Measurements from ENCODE around the gene CACNA1A. TPM values are rescaled to one million over a fixed set of nuclear protein-coding genes. Genes with fewer than 3 reads are reported as not detected.
"Not testable (repeated sequence)": the region's sequence is repeated elsewhere in the genome, so short reads cannot be mapped to it uniquely, and the experiment has no call there.

The CACNA1A gene
- total RNA-seq, 1 donor from 2014 or later: 0.52 TPM

DNA sequence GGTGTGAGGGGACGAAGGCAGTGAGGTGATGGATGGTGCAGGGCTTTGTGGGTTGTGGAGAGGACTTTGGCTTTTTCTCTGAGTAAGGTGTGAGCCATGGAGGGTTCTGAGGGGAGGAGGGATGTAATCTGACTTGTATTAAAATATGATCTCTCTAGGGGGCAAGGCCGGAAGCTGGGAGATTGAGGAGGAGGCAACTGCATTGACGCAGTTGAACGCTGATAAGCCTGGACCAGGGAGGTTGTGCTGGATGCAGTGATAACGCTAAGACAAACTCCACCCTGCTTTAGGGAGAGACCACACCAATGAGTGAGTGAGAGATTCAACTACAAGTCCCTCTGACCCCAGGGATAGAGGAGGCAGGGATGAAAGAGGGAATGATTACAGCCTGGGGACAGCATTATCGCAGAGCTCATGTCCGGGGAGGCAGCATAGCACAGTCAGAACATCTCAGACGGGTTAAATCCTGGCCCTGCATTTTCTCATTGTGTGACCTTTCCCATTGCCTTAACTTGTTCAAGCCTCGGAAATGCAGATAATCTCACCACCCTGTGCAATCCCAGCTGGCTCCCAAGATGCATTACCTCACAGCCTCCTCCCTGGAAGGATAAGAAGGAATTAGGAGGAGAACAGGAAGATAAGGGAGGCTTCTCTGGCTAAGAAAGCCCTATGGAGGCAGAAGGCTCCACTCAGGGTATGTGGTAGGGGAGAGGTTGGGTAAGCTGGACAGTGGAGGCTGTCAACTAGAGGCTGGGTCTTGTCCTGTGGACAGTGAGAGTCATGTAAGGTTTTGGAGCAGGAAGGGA, 124.2 kb downstream of the CACNA1A start:
- peaks cover 0 to 2% (median 0%) of the 10 kb centered on the region in 3 donors for H3K9me3 ChIP-seq (ENCODE audit: control insufficient read depth in 3 of 3, low read length in 3 of 3)
- H3K4me3 ChIP-seq (ENCODE audit: low read length in 3 of 3): no peak overlapping the region
- H3K36me3 ChIP-seq (ENCODE audit: control insufficient read depth in 3 of 3, insufficient read depth in 3 of 3, low read length in 3 of 3): no peaks in the 10 kb centered on the region
- H3K27ac ChIP-seq (ENCODE audit: low read depth, low read length): no peak overlapping the region
- no peaks in the 10 kb centered on the region for H3K4me1 ChIP-seq (ENCODE audit: control insufficient read depth in 3 of 3, insufficient read depth in 3 of 3, low read length in 3 of 3)
- H3K9ac ChIP-seq (ENCODE audit: low read depth in 1 of 3, low read length in 3 of 3): no peak overlapping the region
- H3K27me3 ChIP-seq (ENCODE audit: control insufficient read depth in 3 of 3, insufficient read depth in 3 of 3, low read length in 3 of 3): no peaks in the 10 kb centered on the region

DNA sequence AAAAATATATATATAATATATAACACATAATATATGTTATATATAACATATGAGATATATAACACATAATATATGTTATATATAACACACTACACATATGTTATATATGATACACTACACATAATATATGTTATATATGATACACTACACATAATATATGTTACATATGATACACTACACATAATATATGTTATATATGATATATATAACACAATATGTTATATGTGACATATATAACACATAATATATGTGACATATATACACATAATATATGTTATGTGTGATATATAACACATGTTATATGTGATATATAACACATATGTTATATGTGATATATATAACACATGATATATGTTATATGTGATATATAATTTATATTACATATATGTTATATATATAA, 129.7 kb downstream of the CACNA1A start:
- H3K9me3 ChIP-seq (ENCODE audit: control insufficient read depth in 3 of 3, low read length in 3 of 3): peaks cover 0 to 3% (median 2%) of the 10 kb centered on the region in 3 donors
- no peaks in the 10 kb centered on the region for H3K4me1 ChIP-seq (ENCODE audit: control insufficient read depth in 3 of 3, insufficient read depth in 3 of 3, low read length in 3 of 3)
- H3K27me3 ChIP-seq (ENCODE audit: control insufficient read depth in 3 of 3, insufficient read depth in 3 of 3, low read length in 3 of 3): no peaks in the 10 kb centered on the region
- no peak overlapping the region for H3K4me3 ChIP-seq (ENCODE audit: low read length in 3 of 3)
- H3K36me3 ChIP-seq (ENCODE audit: control insufficient read depth in 3 of 3, insufficient read depth in 3 of 3, low read length in 3 of 3): no peaks in the 10 kb centered on the region
- no peak overlapping the region for H3K9ac ChIP-seq (ENCODE audit: low read depth in 1 of 3, low read length in 3 of 3)
- no peak overlapping the region for H3K27ac ChIP-seq (ENCODE audit: low read depth, low read length)

DNA sequence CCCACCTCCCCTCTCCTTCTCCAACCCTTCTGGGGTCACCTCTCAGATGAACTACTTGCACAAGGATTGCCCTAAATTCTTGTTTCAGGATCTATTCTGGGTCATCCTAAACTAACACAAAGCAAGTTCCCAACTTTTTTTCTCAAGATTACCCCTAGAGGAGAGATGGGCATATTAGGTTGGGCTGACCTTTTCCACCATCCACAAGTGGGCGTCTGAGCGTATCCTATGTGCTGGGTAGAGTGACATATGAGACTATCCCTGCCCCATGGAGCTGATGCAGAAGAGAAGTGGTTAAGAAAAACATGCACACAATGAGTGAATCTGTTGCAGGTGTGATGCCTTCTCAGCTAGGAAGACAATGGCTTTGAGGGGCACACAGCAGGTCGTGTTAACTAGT, 132.7 kb downstream of the CACNA1A start:
- Histone ChIP-seq H3K4me3 (ENCODE audit: low read length in 3 of 3) (no peak overlapping the region), H3K4me1 (ENCODE audit: control insufficient read depth in 3 of 3, insufficient read depth in 3 of 3, low read length in 3 of 3) (no peaks in the 10 kb centered on the region), H3K9ac (ENCODE audit: low read depth in 1 of 3, low read length in 3 of 3) (no peak overlapping the region), H3K36me3 (ENCODE audit: control insufficient read depth in 3 of 3, insufficient read depth in 3 of 3, low read length in 3 of 3) (no peaks in the 10 kb centered on the region), H3K27ac (ENCODE audit: low read depth, low read length) (no peak overlapping the region), H3K9me3 (ENCODE audit: control insufficient read depth in 3 of 3, low read length in 3 of 3) (peaks cover 0 to 3% (median 2%) of the 10 kb centered on the region in 3 donors), H3K27me3 (ENCODE audit: control insufficient read depth in 3 of 3, insufficient read depth in 3 of 3, low read length in 3 of 3) (no peaks in the 10 kb centered on the region)

DNA sequence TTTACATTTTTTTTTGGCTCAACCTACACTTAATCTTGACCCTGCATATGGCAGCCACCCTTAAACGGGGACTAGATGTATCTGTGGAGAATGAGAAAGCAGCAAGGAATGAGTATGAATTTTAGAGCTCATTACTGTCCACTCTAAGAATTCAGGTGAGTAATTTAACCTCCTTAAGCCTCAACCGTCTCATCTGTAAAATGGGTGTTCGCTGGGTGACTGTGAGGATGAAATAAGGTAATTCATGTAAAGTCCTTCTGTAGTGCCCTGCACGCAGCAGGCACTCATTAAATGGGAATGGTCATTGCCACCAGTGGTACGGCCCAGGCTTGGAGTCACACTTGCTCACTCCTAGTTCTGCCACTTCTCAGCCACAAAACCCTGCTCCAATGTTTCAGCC, 135.3 kb downstream of the CACNA1A start:
- Histone ChIP-seq H3K27me3 (ENCODE audit: control insufficient read depth in 3 of 3, insufficient read depth in 3 of 3, low read length in 3 of 3) (no peaks in the 10 kb centered on the region), H3K9ac (ENCODE audit: low read depth in 1 of 3, low read length in 3 of 3) (no peak overlapping the region), H3K4me3 (ENCODE audit: low read length in 3 of 3) (no peak overlapping the region), H3K9me3 (ENCODE audit: control insufficient read depth in 3 of 3, low read length in 3 of 3) (peaks cover 0 to 3% (median 0%) of the 10 kb centered on the region in 3 donors), H3K4me1 (ENCODE audit: control insufficient read depth in 3 of 3, insufficient read depth in 3 of 3, low read length in 3 of 3) (no peaks in the 10 kb centered on the region), H3K36me3 (ENCODE audit: control insufficient read depth in 3 of 3, insufficient read depth in 3 of 3, low read length in 3 of 3) (no peaks in the 10 kb centered on the region), H3K27ac (ENCODE audit: low read depth, low read length) (no peak overlapping the region)

DNA sequence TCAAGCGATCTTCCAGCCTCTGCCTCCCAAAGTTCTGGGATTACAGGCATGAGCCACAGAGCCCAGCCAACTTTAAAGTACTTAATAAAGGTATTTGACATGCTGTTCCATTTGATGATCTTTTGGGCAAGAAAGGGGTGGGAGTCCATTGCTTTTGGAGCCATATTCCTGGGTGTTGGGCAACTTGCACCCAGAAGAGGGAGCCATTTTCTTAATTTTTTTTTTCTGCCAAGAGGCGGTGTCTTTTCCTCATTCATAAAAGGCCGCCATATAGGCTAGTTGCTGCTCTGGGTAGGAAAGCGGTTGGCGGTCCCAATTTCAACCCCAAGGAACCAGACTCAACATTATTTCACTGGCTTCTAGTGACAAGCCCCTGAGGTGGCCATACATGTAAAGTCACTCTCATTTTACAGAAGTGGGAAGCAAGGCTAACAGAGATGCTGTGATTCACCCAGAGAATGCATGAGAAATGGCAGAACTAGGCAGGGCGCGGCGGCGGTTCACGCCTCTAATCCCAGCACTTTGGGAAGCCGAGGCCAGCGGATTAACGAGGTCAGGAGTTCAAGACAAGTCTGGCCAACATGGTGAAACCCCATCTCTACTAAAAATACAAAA, 139.6 kb downstream of the CACNA1A start:
- Histone ChIP-seq H3K4me1 (ENCODE audit: control insufficient read depth in 3 of 3, insufficient read depth in 3 of 3, low read length in 3 of 3) (no peaks in the 10 kb centered on the region), H3K9me3 (ENCODE audit: control insufficient read depth in 3 of 3, low read length in 3 of 3) (no peaks in the 10 kb centered on the region), H3K9ac (ENCODE audit: low read depth in 1 of 3, low read length in 3 of 3) (no peak overlapping the region), H3K27me3 (ENCODE audit: control insufficient read depth in 3 of 3, insufficient read depth in 3 of 3, low read length in 3 of 3) (no peaks in the 10 kb centered on the region), H3K27ac (ENCODE audit: low read depth, low read length) (no peak overlapping the region), H3K36me3 (ENCODE audit: control insufficient read depth in 3 of 3, insufficient read depth in 3 of 3, low read length in 3 of 3) (no peaks in the 10 kb centered on the region), H3K4me3 (ENCODE audit: low read length in 3 of 3) (no peak overlapping the region)

DNA sequence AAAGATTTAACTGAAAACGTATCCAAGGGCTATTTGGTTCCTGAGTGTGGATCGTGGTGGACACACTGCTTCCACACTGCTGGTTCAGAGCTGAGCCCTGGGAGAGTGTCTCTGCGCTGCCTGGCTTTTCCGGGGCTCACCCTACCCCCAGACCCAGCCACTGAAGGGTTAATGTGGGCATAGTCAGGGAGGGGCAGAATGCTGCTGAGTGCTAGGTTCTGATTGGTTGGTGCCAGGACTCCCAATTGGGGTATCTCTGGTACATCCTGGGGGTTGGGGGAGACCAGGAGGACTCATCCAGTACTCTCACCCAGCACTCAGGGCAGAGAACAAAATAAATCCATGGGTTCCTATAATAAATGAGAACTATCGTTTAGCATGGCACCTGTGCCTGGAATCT, 142.3 kb downstream of the CACNA1A start:
- H3K27ac ChIP-seq (ENCODE audit: low read depth, low read length): no peak overlapping the region

DNA sequence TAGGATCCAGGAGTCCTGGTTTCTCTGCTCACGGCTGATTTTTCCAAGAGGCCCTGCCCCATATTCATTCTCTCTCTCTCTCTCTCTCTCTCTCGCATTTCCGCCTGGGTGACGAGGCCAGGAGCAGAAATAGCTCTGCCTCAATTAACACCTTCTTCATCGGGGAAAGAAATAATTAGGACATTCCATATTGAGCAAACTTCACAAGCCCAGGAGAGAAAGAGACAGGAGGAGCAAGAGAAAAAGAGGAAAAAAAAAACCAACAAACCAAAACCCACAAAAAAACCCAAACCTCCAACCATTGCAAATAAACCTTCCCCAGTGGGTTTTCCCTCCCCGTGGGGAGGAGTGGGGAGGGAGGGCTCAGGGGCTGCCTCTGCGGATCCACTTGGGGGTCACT, 143.0 kb downstream of the CACNA1A start:
- Histone ChIP-seq H3K4me3 (ENCODE audit: low read length in 3 of 3) (no peak overlapping the region), H3K9me3 (ENCODE audit: control insufficient read depth in 3 of 3, low read length in 3 of 3) (peaks cover 3 to 8% (median 3%) of the 10 kb centered on the region in 3 donors), H3K4me1 (ENCODE audit: control insufficient read depth in 3 of 3, insufficient read depth in 3 of 3, low read length in 3 of 3) (no peaks in the 10 kb centered on the region), H3K27me3 (ENCODE audit: control insufficient read depth in 3 of 3, insufficient read depth in 3 of 3, low read length in 3 of 3) (peaks cover 0 to 3% (median 0%) of the 10 kb centered on the region in 3 donors), H3K36me3 (ENCODE audit: control insufficient read depth in 3 of 3, insufficient read depth in 3 of 3, low read length in 3 of 3) (no peaks in the 10 kb centered on the region), H3K27ac (ENCODE audit: low read depth, low read length) (no peak overlapping the region), H3K9ac (ENCODE audit: low read depth in 1 of 3, low read length in 3 of 3) (no peak overlapping the region)

More for the DNA sequence above, 142.3 kb downstream of the CACNA1A start:
- H3K27me3 ChIP-seq (ENCODE audit: control insufficient read depth in 3 of 3, insufficient read depth in 3 of 3, low read length in 3 of 3): peaks cover 0 to 3% (median 0%) of the 10 kb centered on the region in 3 donors
- H3K9ac ChIP-seq (ENCODE audit: low read depth in 1 of 3, low read length in 3 of 3): no peak overlapping the region
- H3K4me3 ChIP-seq (ENCODE audit: low read length in 3 of 3): no peak overlapping the region
- no peaks in the 10 kb centered on the region for H3K36me3 ChIP-seq (ENCODE audit: control insufficient read depth in 3 of 3, insufficient read depth in 3 of 3, low read length in 3 of 3)
- no peaks in the 10 kb centered on the region for H3K4me1 ChIP-seq (ENCODE audit: control insufficient read depth in 3 of 3, insufficient read depth in 3 of 3, low read length in 3 of 3)
- peaks cover 3 to 5% (median 3%) of the 10 kb centered on the region in 3 donors for H3K9me3 ChIP-seq (ENCODE audit: control insufficient read depth in 3 of 3, low read length in 3 of 3)

DNA sequence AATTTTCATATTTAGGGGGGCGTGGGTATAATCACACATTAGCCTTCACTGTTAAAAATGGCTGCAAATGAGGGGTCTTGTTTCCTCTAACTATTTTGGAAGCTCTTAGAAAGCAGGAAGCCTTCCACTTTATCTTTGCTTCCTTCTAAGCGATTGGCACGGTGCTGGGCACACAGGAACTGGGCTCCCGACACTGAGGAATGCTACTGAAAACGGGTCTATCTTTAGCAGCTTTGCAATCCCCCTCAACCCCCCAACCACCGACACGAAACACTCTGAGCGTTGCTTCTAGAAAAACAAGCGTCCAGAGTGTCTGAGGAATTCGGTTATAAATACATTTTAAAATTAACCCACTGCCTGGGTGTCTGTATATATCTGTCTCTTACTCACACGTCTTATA, 143.6 kb downstream of the CACNA1A start:
- no peak overlapping the region for H3K4me3 ChIP-seq (ENCODE audit: low read length in 3 of 3)
- H3K9me3 ChIP-seq (ENCODE audit: control insufficient read depth in 3 of 3, low read length in 3 of 3): peaks cover 3 to 8% (median 3%) of the 10 kb centered on the region in 3 donors
- no peak overlapping the region for H3K9ac ChIP-seq (ENCODE audit: low read depth in 1 of 3, low read length in 3 of 3)

DNA sequence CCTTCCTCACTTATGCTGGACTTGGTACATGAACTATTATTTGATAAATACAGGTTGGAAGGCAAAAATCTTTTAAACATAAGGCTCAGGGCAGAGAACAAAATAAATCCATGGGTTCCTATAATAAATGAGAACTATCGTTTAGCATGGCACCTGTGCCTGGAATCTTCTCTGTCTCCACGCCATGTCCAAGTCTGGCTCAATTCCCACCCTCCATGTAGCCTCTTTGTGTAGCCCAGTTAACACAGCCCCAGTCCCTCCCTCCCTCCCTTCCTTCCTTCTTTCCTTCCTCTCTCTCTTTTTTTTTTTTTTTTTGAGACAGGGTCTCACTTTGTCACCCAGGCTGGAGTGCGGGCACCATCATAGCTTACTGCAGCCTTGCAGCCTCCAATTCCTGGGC, 144.6 kb downstream of the CACNA1A start:
- not testable (repeated sequence) for H3K27ac ChIP-seq (ENCODE audit: low read depth, low read length); H3K27me3 ChIP-seq (ENCODE audit: control insufficient read depth in 3 of 3, insufficient read depth in 3 of 3, low read length in 3 of 3); H3K36me3 ChIP-seq (ENCODE audit: control insufficient read depth in 3 of 3, insufficient read depth in 3 of 3, low read length in 3 of 3); H3K4me3 ChIP-seq (ENCODE audit: low read length in 3 of 3); H3K9ac ChIP-seq (ENCODE audit: low read depth in 1 of 3, low read length in 3 of 3); H3K4me1 ChIP-seq (ENCODE audit: control insufficient read depth in 3 of 3, insufficient read depth in 3 of 3, low read length in 3 of 3); H3K9me3 ChIP-seq (ENCODE audit: control insufficient read depth in 3 of 3, low read length in 3 of 3)

More for the DNA sequence above, 143.6 kb downstream of the CACNA1A start:
- Histone ChIP-seq H3K27me3 (ENCODE audit: control insufficient read depth in 3 of 3, insufficient read depth in 3 of 3, low read length in 3 of 3) (peaks cover 0 to 3% (median 0%) of the 10 kb centered on the region in 3 donors), H3K27ac (ENCODE audit: low read depth, low read length) (no peak overlapping the region), H3K4me1 (ENCODE audit: control insufficient read depth in 3 of 3, insufficient read depth in 3 of 3, low read length in 3 of 3) (no peaks in the 10 kb centered on the region), H3K36me3 (ENCODE audit: control insufficient read depth in 3 of 3, insufficient read depth in 3 of 3, low read length in 3 of 3) (no peaks in the 10 kb centered on the region)

DNA sequence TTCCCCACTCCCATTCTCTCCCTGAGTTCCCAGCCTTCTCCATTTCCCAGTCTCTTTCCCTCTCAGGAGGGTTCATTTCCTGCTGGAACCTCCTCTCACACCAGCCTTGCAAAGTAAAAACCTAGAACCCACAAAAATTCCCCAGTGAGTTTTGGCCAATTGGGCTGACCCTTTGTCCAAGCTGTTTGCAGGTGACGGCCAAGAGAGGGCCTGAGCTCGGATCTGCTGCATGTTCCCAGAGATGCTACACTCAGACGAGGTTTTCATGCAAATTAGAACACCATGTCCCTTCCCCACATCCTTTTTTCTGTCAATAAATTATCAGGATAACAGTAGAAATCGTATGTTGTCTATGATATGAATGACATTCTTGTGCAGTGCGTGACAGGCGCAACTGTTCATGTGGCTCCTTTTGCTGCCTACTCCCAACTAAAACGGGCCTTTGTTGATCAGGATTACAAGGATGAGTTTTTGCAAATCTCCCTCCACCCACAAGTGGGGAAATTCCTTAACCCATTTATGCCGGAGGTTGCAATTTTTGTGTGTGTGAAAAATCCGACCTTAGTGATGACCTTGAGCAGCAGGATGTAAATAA, 149.5 kb downstream of the CACNA1A start:
- Histone ChIP-seq H3K4me3 (ENCODE audit: low read length in 3 of 3) (no peak overlapping the region), H3K4me1 (ENCODE audit: control insufficient read depth in 3 of 3, insufficient read depth in 3 of 3, low read length in 3 of 3) (no peaks in the 10 kb centered on the region), H3K36me3 (ENCODE audit: control insufficient read depth in 3 of 3, insufficient read depth in 3 of 3, low read length in 3 of 3) (no peaks in the 10 kb centered on the region), H3K27ac (ENCODE audit: low read depth, low read length) (no peak overlapping the region), H3K9ac (ENCODE audit: low read depth in 1 of 3, low read length in 3 of 3) (no peak overlapping the region), H3K9me3 (ENCODE audit: control insufficient read depth in 3 of 3, low read length in 3 of 3) (peaks cover 3 to 8% (median 3%) of the 10 kb centered on the region in 3 donors), H3K27me3 (ENCODE audit: control insufficient read depth in 3 of 3, insufficient read depth in 3 of 3, low read length in 3 of 3) (peaks cover 0 to 15% (median 0%) of the 10 kb centered on the region in 3 donors)

Data from skeletal muscle tissue (tissue), 4 donors.